AG10803 (cell line): ENCODE results near the gene NEDD4.

Source experiments
- DNase-seq: peaks from one replicate; pipeline ENCODE4 v3.0.0; 2010; ENCODE audit warnings: low read depth
- H3K4me3 ChIP-seq: 2 replicates; pipeline ENCODE4 v1.5.1; 2011; ENCODE audit warnings: mild to moderate bottlenecking, low read length, control low read depth
- CTCF ChIP-seq: conservative IDR thresholded peaks from 2 replicates; pipeline ENCODE4 v1.5.1; 2011; ENCODE audit warnings: mild to moderate bottlenecking, low read length, control low read depth, inconsistent platforms

Gene NEDD4

GRCh38 chr15:55993111-55993803, at the start of gene NEDD4:
NEDD4 (minus strand) TSS chr15:55993612; CDS start chr15:55993555, 57 bp downstream.
- peak within 1 kb of the TSS; percentile 76 for H3K4me3 ChIP-seq
- peak; percentile 45 for TF ChIP-seq CTCF
- peak; percentile 82 for DNase-seq

DNA sequence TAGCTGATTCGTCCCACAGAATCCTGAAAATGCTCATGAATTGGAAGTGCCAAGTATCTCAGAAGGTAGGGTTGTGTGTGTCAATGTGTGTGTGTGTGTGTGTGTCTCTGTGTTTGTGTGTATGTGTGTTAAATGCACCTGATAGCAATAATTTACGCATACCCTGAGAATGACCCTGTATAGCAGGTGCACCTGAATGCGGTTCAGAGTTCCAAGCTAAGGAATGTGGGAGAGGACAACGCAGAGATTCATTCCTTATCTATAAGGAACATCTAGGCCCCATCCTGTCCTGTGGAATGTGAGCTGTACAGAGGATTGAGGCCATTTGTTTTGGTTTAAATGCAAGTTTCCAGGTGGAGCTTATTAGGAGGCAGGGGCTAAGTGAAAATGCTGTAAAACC, 49.1 kb upstream of the NEDD4 start:
- TF ChIP-seq CTCF, result no peak
- H3K4me3 ChIP-seq, result no peak overlapping the region
- DNase-seq, result no peak

DNA sequence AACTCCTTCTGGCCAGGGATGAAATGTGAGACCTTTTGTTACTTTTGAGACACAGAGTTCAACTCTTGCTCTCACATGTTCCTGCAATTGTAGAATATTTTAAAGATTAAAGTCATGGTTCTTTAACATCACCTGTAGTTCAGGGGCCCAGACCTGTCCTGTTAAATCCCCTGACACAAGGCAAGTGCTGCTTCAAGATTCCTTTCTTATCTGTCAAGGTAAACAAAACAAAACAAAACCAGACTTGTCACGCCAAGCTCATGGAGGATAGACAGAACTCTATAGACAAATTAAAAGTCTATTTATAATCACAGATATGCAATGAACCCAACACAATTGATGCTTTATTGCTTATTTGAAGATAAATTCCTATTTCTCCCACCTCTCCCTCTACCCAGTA, 48.6 kb upstream of the NEDD4 start:
- DNase-seq, result no peak
- no peak overlapping the region for H3K4me3 ChIP-seq
- TF ChIP-seq CTCF, result no peak

DNA sequence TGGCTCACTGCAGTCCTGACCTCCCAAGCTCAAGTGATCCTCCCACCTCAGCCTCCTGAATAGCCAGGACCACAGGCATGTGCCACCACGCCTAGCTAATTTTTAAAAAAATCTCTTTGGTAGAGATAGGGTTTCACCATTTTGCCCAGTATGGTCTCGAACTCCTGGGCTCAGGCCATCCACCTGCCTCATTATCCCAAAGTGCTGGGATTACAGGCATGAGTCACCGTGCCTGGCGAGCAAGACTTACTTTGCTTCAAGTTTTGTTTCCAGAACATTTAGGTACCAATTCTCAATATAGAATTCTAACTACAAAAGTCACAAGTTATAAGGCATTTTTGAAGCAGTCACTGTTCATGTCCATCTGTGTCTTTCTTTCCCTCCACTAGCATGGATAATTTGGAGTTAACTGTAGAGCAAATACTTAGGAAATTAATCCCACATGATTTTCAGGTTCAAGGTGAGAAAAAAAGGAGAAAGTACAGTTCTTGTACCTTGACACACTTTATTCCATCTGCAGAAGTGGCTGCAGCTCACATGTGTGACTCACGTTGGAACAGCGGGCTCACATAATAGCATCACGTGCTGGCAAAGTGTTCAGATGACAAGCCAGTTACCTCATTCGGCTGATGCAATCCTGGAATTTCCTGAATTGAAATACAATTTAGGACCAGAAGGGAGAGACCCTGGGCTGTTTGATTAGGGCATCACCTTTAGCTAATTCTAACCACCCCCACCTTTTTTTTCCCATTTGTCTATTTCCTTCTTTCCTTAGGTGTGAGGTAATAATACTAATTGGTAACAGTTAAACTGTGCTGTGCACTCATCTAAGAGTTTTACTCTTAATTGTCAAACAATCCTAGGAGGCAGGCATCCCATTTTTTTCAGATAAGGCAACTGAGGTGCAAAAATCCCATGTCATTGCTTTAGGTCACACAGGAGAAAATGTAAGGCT, 46.9 kb upstream of the NEDD4 start:
- peak; percentile 93 for DNase-seq
- no peak overlapping the region for H3K4me3 ChIP-seq

DNA sequence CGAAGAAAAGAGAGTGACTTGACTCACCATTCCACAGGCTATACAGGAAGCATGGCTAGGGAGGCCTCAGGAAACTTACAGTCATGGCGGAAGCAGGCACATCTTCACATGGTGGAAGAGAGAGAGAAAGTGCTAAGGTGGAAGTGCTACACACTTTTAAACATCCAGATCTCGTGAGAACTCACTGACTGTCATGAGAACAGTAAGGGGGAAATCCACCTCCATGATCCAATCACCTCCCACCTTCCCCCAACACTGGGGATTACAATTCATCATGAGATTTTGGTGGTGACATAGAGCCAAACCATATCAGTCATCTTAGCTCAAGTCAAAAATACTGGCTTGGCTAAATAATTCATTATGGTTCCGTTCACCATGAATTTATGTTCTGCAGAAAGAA, 45.3 kb upstream of the NEDD4 start:
- no peak overlapping the region for H3K4me3 ChIP-seq
- no peak for DNase-seq
- no peak for TF ChIP-seq CTCF

More for the DNA sequence above, 46.9 kb upstream of the NEDD4 start:
- peak; percentile 19; the same call in 1 of the 2 replicates for TF ChIP-seq CTCF

- no peak overlapping the region for H3K4me3 ChIP-seq
- TF ChIP-seq CTCF, result no peak
- DNase-seq, result peak; percentile 37
These were observed 44.6 kb upstream of the NEDD4 start for GRCh38 chr15:56038015-56038414.
